ENCODE results near the gene IRGQ. TPM values are rescaled to one million over a fixed set of nuclear protein-coding genes. Genes with fewer than 3 reads are reported as not detected.

Gene IRGQ
- total RNA-seq, 1 donor from 2014 or later, result 13.1 TPM

DNA sequence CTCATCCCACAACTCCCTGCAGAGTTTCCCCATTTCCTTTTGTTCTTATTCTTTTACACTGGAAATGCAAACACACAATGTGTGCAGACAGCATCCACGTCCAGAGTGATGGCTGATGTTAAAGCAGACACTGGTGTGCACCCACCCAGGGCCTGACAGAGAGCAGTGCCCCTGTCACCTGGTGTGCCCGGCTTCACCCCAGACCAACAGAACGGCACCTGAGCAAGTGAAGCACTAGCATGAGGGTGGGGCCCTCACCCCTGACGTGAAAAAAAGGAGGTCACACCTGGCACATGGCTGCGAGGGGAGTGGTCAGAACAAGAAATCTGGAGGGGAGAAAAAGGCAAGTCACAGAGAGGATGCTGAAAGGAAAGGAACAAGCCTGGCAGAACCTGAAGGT is 50.7 kb downstream of the IRGQ start:
- H3K27ac Mint-ChIP-seq, result peak overlapping the region; percentile 18
- POLR2A ChIA-PET, result no interaction called here
- H3K27me3 Mint-ChIP-seq, result no peaks in the 10 kb centered on the region
- H3K9me3 Mint-ChIP-seq, result no peaks in the 10 kb centered on the region
- CTCF ChIA-PET, result no interaction called here
- ATAC-seq (ENCODE audit: low read depth) (no peak), DNase-seq (no peak)
- TF ChIP-seq, protein P1, sequence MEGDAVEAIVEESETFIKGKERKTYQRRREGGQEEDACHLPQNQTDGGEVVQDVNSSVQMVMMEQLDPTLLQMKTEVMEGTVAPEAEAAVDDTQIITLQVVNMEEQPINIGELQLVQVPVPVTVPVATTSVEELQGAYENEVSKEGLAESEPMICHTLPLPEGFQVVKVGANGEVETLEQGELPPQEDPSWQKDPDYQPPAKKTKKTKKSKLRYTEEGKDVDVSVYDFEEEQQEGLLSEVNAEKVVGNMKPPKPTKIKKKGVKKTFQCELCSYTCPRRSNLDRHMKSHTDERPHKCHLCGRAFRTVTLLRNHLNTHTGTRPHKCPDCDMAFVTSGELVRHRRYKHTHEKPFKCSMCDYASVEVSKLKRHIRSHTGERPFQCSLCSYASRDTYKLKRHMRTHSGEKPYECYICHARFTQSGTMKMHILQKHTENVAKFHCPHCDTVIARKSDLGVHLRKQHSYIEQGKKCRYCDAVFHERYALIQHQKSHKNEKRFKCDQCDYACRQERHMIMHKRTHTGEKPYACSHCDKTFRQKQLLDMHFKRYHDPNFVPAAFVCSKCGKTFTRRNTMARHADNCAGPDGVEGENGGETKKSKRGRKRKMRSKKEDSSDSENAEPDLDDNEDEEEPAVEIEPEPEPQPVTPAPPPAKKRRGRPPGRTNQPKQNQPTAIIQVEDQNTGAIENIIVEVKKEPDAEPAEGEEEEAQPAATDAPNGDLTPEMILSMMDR (IDR thresholded peaks at IDR 0.05), result no peak
- peaks cover 63% of the 10 kb centered on the region for H3K36me3 Mint-ChIP-seq (ENCODE audit: low read depth)
- H3K4me3 Mint-ChIP-seq, result no peak overlapping the region
- no peaks in the 10 kb centered on the region for H3K4me1 Mint-ChIP-seq
- intact Hi-C loops (cut with micrococcal nuclease), result no loop called here

DNA sequence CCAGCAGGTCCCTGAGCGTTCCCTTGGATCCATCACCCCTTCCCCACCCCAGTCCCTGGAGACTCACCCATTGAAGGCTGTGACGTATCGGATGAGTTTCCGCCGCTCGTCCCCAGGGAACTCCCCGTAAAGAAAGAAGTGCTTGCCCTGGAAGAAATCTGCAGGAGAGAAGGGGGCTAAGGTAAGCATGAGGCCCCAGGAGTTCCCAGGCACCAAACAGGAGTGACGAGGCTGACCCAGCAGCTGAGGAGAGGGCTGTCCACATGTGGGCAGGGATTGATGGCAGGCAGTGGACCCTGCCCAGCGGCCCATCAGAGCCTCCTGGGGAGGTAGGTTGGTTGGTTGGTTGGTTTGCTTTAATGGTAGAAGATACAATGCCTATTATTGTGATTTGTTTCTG is 51.9 kb downstream of the IRGQ start:
- no peak for ATAC-seq (ENCODE audit: low read depth)
- Mint-ChIP-seq H3K9me3 (peaks cover 3% of the 10 kb centered on the region), H3K4me3 (no peak overlapping the region), H3K27me3 (no peaks in the 10 kb centered on the region), H3K36me3 (ENCODE audit: low read depth) (peaks cover 67% of the 10 kb centered on the region), H3K27ac (no peak overlapping the region), H3K4me1 (no peaks in the 10 kb centered on the region)
- CTCF ChIA-PET, result no interaction called here
- POLR2A ChIA-PET, result interaction anchor here (0.7 kb wide), 1 partner anchor 80 kb away, joined by 4 read pairs; no protein-coding TSS in a partner anchor
- intact Hi-C loops (cut with micrococcal nuclease), result no loop called here
- TF ChIP-seq, protein P1 (IDR thresholded peaks at IDR 0.05), result no peak
- no peak for DNase-seq

DNA sequence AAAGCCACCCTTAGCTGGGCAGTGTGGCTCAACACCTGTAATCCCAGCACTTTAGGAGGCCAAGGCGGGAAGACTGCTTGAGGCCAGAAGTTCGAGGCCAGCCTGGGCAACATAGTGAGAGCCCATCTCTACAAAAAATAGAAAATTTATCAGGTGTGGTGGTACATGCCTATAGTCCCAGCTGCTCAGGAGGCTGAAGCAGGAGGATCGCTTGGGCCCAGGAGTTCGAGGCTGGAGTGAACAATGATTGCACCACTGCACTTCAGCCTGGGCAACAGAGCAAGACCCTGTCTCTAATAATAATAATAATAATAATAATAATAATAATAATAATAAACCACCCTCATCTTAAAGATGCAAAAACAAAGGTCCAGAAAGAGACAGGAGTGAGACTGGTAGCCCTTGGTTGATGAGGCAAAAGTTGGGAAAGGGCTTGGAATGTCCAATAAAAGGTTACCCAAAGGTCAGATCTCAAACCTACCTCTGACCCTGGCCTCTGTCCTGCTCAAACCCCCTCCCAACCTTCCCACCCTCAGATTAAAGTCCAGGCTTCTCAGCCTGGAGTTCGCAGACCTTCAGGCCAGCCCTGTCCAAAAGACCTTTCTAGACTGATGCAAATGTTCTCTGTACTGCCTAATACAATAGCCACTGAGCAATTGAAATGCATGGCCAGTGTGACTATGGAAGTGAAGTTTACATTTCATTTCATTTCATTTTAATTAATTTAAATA is 53.8 kb downstream of the IRGQ start:
- H3K4me1 Mint-ChIP-seq, result no peaks in the 10 kb centered on the region
- no peak overlapping the region for H3K27ac Mint-ChIP-seq
- no peak overlapping the region for H3K4me3 Mint-ChIP-seq
- POLR2A ChIA-PET, result no interaction called here
- ATAC-seq (ENCODE audit: low read depth) (no peak), DNase-seq (no peak)
- TF ChIP-seq, protein P1 (IDR thresholded peaks at IDR 0.05), result no peak
- H3K27me3 Mint-ChIP-seq, result no peaks in the 10 kb centered on the region
- peaks cover 76% of the 10 kb centered on the region for H3K36me3 Mint-ChIP-seq (ENCODE audit: low read depth)
- H3K9me3 Mint-ChIP-seq, result peaks cover 7% of the 10 kb centered on the region
- CTCF ChIA-PET, result no interaction called here
- intact Hi-C loops (cut with micrococcal nuclease), result no loop called here

DNA sequence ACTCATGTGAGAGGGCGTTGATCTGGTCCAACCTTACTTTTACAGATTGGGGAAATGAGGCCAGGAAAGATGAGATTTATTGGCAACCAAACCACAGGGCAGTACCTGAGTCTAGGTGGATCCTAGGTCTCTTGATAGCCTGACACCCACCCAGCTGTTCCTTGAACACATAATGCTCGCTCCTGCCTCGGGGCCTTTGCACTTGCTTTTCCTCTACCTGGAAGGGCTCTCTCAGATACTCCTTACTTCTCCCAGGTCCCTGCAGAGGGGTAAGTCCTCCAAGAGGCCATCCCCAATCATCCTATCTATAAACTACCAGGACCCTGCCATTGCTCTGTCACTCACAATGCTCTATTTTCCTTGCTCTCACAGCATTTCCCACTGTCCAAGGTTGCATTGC is 55.6 kb downstream of the IRGQ start:
- POLR2A ChIA-PET, result no interaction called here
- no peak overlapping the region for H3K4me3 Mint-ChIP-seq
- peaks cover 1% of the 10 kb centered on the region for H3K4me1 Mint-ChIP-seq
- H3K27me3 Mint-ChIP-seq, result no peaks in the 10 kb centered on the region
- ATAC-seq (ENCODE audit: low read depth) (no peak), DNase-seq (no peak)
- H3K9me3 Mint-ChIP-seq, result peaks cover 7% of the 10 kb centered on the region
- H3K36me3 Mint-ChIP-seq (ENCODE audit: low read depth), result peaks cover 75% of the 10 kb centered on the region
- TF ChIP-seq, protein P1 (IDR thresholded peaks at IDR 0.05), result no peak
- H3K27ac Mint-ChIP-seq, result no peak overlapping the region
- CTCF ChIA-PET, result interaction anchor here (1.5 kb wide), 1 partner anchor 16 kb away, joined by 4 read pairs; no protein-coding TSS in a partner anchor
- intact Hi-C loops (cut with micrococcal nuclease), result no loop called here

DNA sequence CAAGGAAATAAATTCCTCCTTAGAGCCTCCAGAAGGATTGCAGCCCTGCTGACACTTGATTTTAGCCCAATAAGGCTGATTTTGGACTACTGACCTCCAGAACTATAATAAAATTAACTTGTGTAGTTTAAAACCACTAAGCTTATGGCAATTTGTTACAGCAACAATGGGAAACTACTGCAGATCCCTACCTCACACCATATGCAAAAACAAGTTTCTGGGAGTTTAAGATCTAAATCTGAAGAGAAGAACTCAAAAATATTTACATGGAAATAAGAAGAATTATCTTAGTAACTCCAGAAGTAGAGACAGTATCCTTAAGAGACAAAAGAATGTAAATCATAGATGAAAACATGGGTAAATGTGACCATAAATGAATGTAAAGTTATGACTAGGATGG is 57.0 kb downstream of the IRGQ start:
- ATAC-seq (ENCODE audit: low read depth) (no peak), DNase-seq (no peak)
- POLR2A ChIA-PET, result no interaction called here
- Mint-ChIP-seq H3K36me3 (ENCODE audit: low read depth) (peaks cover 61% of the 10 kb centered on the region), H3K9me3 (peaks cover 7% of the 10 kb centered on the region), H3K4me3 (no peak overlapping the region), H3K4me1 (peaks cover 6% of the 10 kb centered on the region), H3K27me3 (no peaks in the 10 kb centered on the region), H3K27ac (no peak overlapping the region)
- CTCF ChIA-PET, result no interaction called here
- TF ChIP-seq, protein P1 (IDR thresholded peaks at IDR 0.05), result no peak
- intact Hi-C loops (cut with micrococcal nuclease), result no loop called here

Data from activated B cell treated with CpG ODN at 0.5 μM for 24 hours (primary cell).